MV-4-11 (cell line): ENCODE results near the gene CCL4.
"Not testable (repeated sequence)": the region's sequence is repeated elsewhere in the genome, so short reads cannot be mapped to it uniquely, and the experiment has no call there.

Source experiments
- DNase-seq: peaks from one replicate; lab custom pipeline; 2025; lab: John Stamatoyannopoulos, UW

The CCL4 gene

GRCh38 chr17:36103401-36103975, at the start of gene CCL4:
Gene CCL4, plus strand, starts transcription at chr17:36103827. Its CDS starts 79 bp downstream, at chr17:36103906.
- peak; percentile 88 for DNase-seq

GRCh38 chr17:36055171-36055570, 48.5 kb upstream of the CCL4 start:
- DNase-seq, result no peak

- DNase-seq, result no peak
These were observed 47.6 kb upstream of the CCL4 start for GRCh38 chr17:36055921-36056520.

GRCh38 chr17:36057911-36058310, 45.7 kb upstream of the CCL4 start:
- peak; percentile 48 for DNase-seq

- peak; percentile 10 for DNase-seq
These were observed 44.2 kb upstream of the CCL4 start for GRCh38 chr17:36059406-36059805.

GRCh38 chr17:36060816-36061215, 42.8 kb upstream of the CCL4 start:
- no peak for DNase-seq

GRCh38 chr17:36063786-36064541, 39.7 kb upstream of the CCL4 start, which contains the start of gene CCL18:
Gene CCL18, plus strand, starts transcription at chr17:36064272. Its CDS starts 71 bp downstream, at chr17:36064343.
- no peak for DNase-seq

GRCh38 chr17:36066365-36066985, 37.2 kb upstream of the CCL4 start:
- peak; percentile 30 for DNase-seq

GRCh38 chr17:36068524-36068923, 35.1 kb upstream of the CCL4 start:
- peak; percentile 37 for DNase-seq

- DNase-seq, result peak; percentile 6
These were observed 34.5 kb upstream of the CCL4 start for GRCh38 chr17:36069136-36069535.

- DNase-seq, result no peak
These were observed 33.2 kb upstream of the CCL4 start for GRCh38 chr17:36070427-36070826.

GRCh38 chr17:36071751-36072150, 31.9 kb upstream of the CCL4 start:
- DNase-seq, result no peak

GRCh38 chr17:36072431-36073121, 31.1 kb upstream of the CCL4 start:
- peak; percentile 59 for DNase-seq

GRCh38 chr17:36074365-36074764, 29.3 kb upstream of the CCL4 start:
- DNase-seq, result no peak

- peak; percentile 61 for DNase-seq
These were observed 21.8 kb upstream of the CCL4 start for GRCh38 chr17:36081681-36082471.

GRCh38 chr17:36082482-36083120, 21.0 kb upstream of the CCL4 start:
- peak; percentile 99 for DNase-seq

- not testable (repeated sequence) for DNase-seq
These were observed 19.9 kb upstream of the CCL4 start for GRCh38 chr17:36083691-36084090.

- DNase-seq, result peak; percentile 91
These were observed 17.9 kb upstream of the CCL4 start for GRCh38 chr17:36085765-36086164.

GRCh38 chr17:36086791-36087190, 16.8 kb upstream of the CCL4 start:
- no peak for DNase-seq

- not testable (repeated sequence) for DNase-seq
These were observed 16.2 kb upstream of the CCL4 start for GRCh38 chr17:36087471-36087870.
